Spleen (tissue), 11 donors: ENCODE data around the gene ZFAND5. TPM values are rescaled to one million over a fixed set of nuclear protein-coding genes. Genes with fewer than 3 reads are reported as not detected.

ENCODE experiments used
- DNase-seq: peaks from one replicate; pipeline ENCODE4 v3.0.0-alpha.2; 2020
- H3K27ac ChIP-seq, 8 donors: fragments of 200-600 bp; sonication (generic) in 7 of 8; 1 replicate in 4 of 8; 2 replicates in 4 of 8; pipeline versions ENCODE4 v1.5.0 to v1.8.0; 2016 to 2021; ENCODE audit warnings: inconsistent platforms in 4 of 8, mild to moderate bottlenecking in 4 of 8, moderate library complexity in 1 of 8
- H3K27me3 ChIP-seq, 7 donors: fragments of 200-600 bp; sonication (generic) in 6 of 7; replicated peaks in 1 of 7; 1 replicate in 4 of 7; 2 replicates in 3 of 7; pipeline versions ENCODE4 v1.5.0 to v1.8.0; 2016 to 2021; ENCODE audit warnings: inconsistent platforms in 3 of 7, mild to moderate bottlenecking in 1 of 7
- H3K36me3 ChIP-seq, 6 donors: fragments of 200-600 bp; sonication (generic) in 5 of 6; 1 replicate in 4 of 6; 2 replicates in 2 of 6; pipeline versions ENCODE4 v1.5.0 to v1.8.0; 2016 to 2021; ENCODE audit warnings: inconsistent platforms in 2 of 6
- H3K4me1 ChIP-seq, 6 donors: fragments of 200-600 bp; sonication (generic) in 5 of 6; 1 replicate in 3 of 6; 2 replicates in 3 of 6; pipeline versions ENCODE4 v1.5.0 to v1.8.0; 2016 to 2021; ENCODE audit warnings: inconsistent platforms in 3 of 6
- H3K4me3 ChIP-seq, 8 donors: fragments of 200-600 bp; sonication (generic) in 7 of 8; 1 replicate in 4 of 8; 2 replicates in 4 of 8; pipeline versions ENCODE4 v1.5.0 to v1.8.0; 2016 to 2021; ENCODE audit warnings: inconsistent platforms in 4 of 8, mild to moderate bottlenecking in 4 of 8, moderate library complexity in 2 of 8
- H3K9me3 ChIP-seq, 8 donors: fragments of 200-600 bp; sonication (generic) in 7 of 8; 1 replicate in 4 of 8; 2 replicates in 4 of 8; pipeline versions ENCODE4 v1.5.0 to v1.8.0; 2016 to 2021; ENCODE audit warnings: inconsistent platforms in 4 of 8
- POLR2A ChIP-seq, 3 donors: fragments of 450-650 bp; IDR thresholded peaks; one replicate each; pipeline ENCODE4 v1.5.1; 2017; ENCODE audit warnings: antibody characterized with exemption in 3 of 3, mild to moderate bottlenecking in 1 of 3
- POLR2AphosphoS5 ChIP-seq, 3 donors: sonication (generic); formaldehyde crosslinking; IDR thresholded peaks; one replicate each; pipeline ENCODE4 v1.5.1; 2017; ENCODE audit warnings: antibody characterized with exemption in 3 of 3
- WGBS, 5 donors: extraction: QIAGEN DNeasy Blood & Tissue Kit in 3 of 5; methylation state at CpG; one replicate each; pipeline versions ENCODE4 v1.1.5 to v1.1.7; 2013 to 2018; 5-methylcytosine and 5-hydroxymethylcytosine counted together
- intact Hi-C: fragments of 100-400 bp; cut with DNase I; formaldehyde crosslinking; loops from one replicate; pipeline ENCODE4 v1.15.0; 2023; ENCODE audit warnings: low total_unique reads
- polyA plus RNA-seq, 3 donors: library from polyadenylated mRNA; stranded (reverse); fragments of 200-250 nt; gene quantifications; one replicate each; pipeline ENCODE4 v1.2.1, GENCODE V29; 2013
- total RNA-seq, 7 donors: library from RNA; depleted of rRNA in 3 of 7; stranded (reverse); fragments of >200 nt in 3 of 7; fragmentation: NEBNext Ultra II Directional in 4 of 7; extraction: Animal tissue kit (Norgen Biotek cat#: 25700) in 4 of 7; gene quantifications; one replicate each; pipeline versions ENCODE4 v1.1.0 to v1.2.1, GENCODE V29; 2016 to 2021
- TF ChIP-seq, protein P1 (sequence below), 11 experiments: fragments of 200-600 bp in 7 of 11; fragments of 450-650 bp in 4 of 11; sonication (generic) in 4 of 11; IDR thresholded peaks in 8 of 11; conservative IDR thresholded peaks in 3 of 11; 1 replicate in 7 of 11; 2 replicates in 4 of 11; pipeline versions ENCODE4 v1.4.0 to v1.8.0; 2016 to 2021; ENCODE audit warnings: antibody characterized with exemption in 11 of 11, inconsistent platforms in 4 of 11, mild to moderate bottlenecking in 1 of 11
- donor health status: healthy with polysubstance abuse.
- donor health status: DM: no; HTN: no; CAD: no; lungs with moderate emphysema.
- donor health status: DM: no; HTN: no; CAD: no.
- donor health status: Bipolar disorder and iron deficiency.
- donor health status: healthy.
- donor health status: DM: no; HTN: no; CAD: no.
- donor health status: DM: yes; HTN: yes; CAD: no.

ZFAND5 gene
- total and polyA plus RNA-seq, 10 donors = 69.6 to 238 (median 147) TPM

DNA sequence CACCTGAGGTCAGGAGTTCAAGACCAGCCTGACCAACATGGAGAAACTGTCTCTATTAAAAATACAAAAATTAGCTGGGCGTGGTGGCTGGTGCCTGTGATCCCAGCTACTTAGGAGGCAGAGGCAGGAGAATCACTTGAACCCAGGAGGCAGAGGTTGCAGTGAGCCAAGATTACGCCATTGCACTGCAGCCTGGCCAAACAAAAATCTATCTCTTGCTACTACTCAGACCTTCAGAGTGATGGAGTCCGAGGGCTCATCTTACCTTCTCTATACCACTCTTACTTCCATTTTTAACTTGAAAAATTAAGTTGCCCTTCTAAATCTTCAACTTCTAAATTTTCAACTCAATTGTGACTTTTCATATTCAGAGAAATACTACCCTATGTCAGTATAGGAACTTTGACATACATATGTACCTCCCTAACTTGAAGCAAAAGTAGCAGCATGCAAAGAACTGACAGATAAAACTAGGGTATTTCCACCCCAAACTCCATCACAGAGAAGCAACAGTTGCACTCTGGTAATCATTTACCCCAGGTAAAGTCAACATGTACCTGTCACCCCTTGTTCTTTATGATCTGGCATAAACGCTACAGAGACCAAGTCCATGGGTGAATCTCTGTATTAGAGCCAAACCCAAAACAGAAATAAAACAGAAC, 11.4 kb downstream of the ZFAND5 start:
- Histone ChIP-seq H3K9me3 (no peaks in the 10 kb centered on the region), H3K27me3 (no peaks in the 10 kb centered on the region), H3K36me3 (peaks cover 8 to 72% (median 43%) of the 10 kb centered on the region in 6 donors), H3K27ac (peak overlapping the region in 1 of 8 donors; percentile 23), H3K4me3 (no peak overlapping the region), H3K4me1 (peaks cover 16 to 59% (median 37%) of the 10 kb centered on the region in 6 donors)
- WGBS, 5 donors = 93 to 99% (median 96%) methylated on average over 4 of the region's 4 CpGs
- intact Hi-C loops = loop anchor here (10.0 kb wide), 1 partner anchor 49 kb away; no protein-coding TSS in a partner anchor
- peak in 1 of 3 donors; percentile 29 for TF ChIP-seq POLR2AphosphoS5 (IDR thresholded peaks at IDR 0.05)
- no peak for TF ChIP-seq POLR2A (IDR thresholded peaks at IDR 0.05)
- no peak for DNase-seq

DNA sequence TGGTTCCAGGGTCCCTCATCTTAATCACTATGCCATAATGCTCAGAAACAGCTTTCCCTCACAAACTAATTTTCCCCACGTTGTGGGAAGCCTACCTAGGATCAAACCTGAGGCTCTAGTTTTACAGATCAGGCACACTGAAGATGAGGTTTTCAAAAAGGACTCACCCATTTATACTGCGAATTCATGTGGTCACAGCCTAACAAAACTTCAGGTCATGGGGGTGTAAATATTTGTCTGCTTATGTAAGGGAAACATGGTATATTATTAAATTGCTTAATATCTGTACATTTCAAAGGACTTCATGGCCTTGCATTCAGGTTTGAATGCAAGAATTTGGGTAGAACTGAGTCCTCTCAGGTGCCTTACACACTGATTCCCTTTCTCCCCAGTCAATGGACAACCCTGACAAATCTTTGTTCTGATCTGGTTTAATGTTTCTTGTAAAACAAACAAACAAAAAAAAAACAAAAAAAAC, 12.1 kb downstream of the ZFAND5 start:
- intact Hi-C loops = loop anchor here (10.0 kb wide), 1 partner anchor 48 kb away; no protein-coding TSS in a partner anchor
- Histone ChIP-seq H3K9me3 (no peaks in the 10 kb centered on the region), H3K27ac (peak overlapping the region in 1 of 8 donors; percentile 21), H3K4me3 (no peak overlapping the region), H3K4me1 (peaks cover 16 to 53% (median 30%) of the 10 kb centered on the region in 6 donors), H3K36me3 (peaks cover 8 to 65% (median 42%) of the 10 kb centered on the region in 6 donors), H3K27me3 (no peaks in the 10 kb centered on the region)
- DNase-seq = no peak
- TF ChIP-seq POLR2A (IDR thresholded peaks at IDR 0.05) = no peak
- TF ChIP-seq, protein P1, sequence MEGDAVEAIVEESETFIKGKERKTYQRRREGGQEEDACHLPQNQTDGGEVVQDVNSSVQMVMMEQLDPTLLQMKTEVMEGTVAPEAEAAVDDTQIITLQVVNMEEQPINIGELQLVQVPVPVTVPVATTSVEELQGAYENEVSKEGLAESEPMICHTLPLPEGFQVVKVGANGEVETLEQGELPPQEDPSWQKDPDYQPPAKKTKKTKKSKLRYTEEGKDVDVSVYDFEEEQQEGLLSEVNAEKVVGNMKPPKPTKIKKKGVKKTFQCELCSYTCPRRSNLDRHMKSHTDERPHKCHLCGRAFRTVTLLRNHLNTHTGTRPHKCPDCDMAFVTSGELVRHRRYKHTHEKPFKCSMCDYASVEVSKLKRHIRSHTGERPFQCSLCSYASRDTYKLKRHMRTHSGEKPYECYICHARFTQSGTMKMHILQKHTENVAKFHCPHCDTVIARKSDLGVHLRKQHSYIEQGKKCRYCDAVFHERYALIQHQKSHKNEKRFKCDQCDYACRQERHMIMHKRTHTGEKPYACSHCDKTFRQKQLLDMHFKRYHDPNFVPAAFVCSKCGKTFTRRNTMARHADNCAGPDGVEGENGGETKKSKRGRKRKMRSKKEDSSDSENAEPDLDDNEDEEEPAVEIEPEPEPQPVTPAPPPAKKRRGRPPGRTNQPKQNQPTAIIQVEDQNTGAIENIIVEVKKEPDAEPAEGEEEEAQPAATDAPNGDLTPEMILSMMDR (IDR thresholded peaks at IDR 0.05 in 8 of 11, conservative IDR thresholded peaks at IDR 0.05 in 3 of 11) = no peak
- peak in 1 of 3 donors; percentile 44 for TF ChIP-seq POLR2AphosphoS5 (IDR thresholded peaks at IDR 0.05)
- WGBS, 5 donors = 68 to 88% (median 82%) methylated on average over 2 of the region's 2 CpGs

DNA sequence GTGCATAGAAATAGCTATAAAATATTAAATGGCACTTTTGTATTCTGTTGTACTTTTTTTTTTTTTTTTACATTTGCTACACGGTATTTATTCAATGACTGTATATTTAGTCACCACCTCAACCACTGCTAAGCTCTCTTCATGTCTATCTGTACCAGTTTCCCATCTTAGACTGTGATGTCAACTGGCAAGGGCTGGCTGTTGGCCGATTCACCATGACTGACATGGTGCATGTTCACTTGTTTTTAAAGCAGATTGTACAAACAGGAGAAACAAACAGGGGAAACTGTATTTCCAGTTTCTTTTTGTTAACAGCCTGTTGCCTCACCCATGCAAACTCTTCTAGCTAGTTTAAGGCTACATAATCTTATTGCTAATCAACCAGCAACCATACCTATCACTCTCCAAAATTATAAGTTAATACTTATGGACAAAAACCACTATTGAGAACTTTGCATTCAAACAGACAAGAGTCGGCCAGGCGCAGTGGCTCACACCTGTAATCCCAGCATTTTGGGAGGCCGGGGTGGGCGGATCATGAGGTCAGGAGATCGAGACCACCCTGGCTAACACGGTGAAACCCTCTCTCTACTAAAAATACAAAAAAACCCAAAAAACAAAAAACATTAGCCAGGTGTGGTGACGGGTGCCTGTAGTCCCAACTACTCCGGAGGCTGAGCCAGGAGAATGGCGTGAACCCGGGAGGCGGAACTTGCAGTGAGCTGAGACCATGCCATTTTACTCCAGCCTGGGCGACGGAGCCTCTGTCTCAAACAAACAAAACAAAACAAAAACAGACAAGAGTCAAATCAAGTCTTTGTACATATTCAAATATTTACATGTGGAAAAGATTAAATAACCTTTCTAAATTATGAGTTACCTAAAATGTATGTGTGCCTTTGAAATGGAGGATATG, 13.2 kb downstream of the ZFAND5 start:
- TF ChIP-seq, protein P1 (IDR thresholded peaks at IDR 0.05 in 8 of 11, conservative IDR thresholded peaks at IDR 0.05 in 3 of 11) = no peak
- no peak for TF ChIP-seq POLR2A (IDR thresholded peaks at IDR 0.05)
- peak in 2 of 3 donors; percentile 41 to 43 for TF ChIP-seq POLR2AphosphoS5 (IDR thresholded peaks at IDR 0.05)
- Histone ChIP-seq H3K9me3 (no peaks in the 10 kb centered on the region), H3K4me3 (no peak overlapping the region), H3K4me1 (peaks cover 8 to 41% (median 19%) of the 10 kb centered on the region in 6 donors), H3K36me3 (peaks cover 8 to 54% (median 39%) of the 10 kb centered on the region in 6 donors), H3K27me3 (no peaks in the 10 kb centered on the region), H3K27ac (no peak overlapping the region)
- DNase-seq = peak; percentile 48
- intact Hi-C loops = loop anchor here (10.0 kb wide), 1 partner anchor 47 kb away; no protein-coding TSS in a partner anchor
- 94 to 96% (median 95%) methylated on average over 15 of the region's 15 CpGs for WGBS, 5 donors

DNA sequence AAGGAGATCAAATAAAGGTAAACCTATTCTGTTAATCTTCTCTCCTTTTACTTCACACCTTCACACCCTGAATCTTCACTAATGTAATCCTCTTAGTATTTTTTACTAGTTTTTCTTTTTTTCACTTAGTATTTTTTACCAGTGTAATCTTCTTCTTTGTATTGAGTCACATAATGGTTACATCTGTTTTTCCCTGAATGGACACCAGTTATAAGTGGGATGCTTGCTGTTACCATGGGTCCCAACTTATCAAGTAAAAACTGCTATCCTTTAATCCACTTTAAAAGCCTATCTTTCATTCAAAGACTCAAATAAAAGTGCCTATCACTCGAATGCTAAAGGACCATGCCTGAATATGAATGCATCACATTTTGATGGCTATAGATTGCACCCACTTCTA, 15.1 kb downstream of the ZFAND5 start:
- H3K4me3 ChIP-seq = no peak overlapping the region
- no peak for DNase-seq
- H3K4me1 ChIP-seq = peaks cover 0 to 22% (median 1%) of the 10 kb centered on the region in 6 donors
- H3K27me3 ChIP-seq = no peaks in the 10 kb centered on the region
- H3K9me3 ChIP-seq = no peaks in the 10 kb centered on the region
- peaks cover 3 to 35% (median 21%) of the 10 kb centered on the region in 6 donors for H3K36me3 ChIP-seq
- WGBS, 5 donors = 64 to 88% (median 79%) methylated on average over 1 of the region's 1 CpG
- no peak overlapping the region for H3K27ac ChIP-seq
- TF ChIP-seq POLR2AphosphoS5 (IDR thresholded peaks at IDR 0.05) (no peak), POLR2A (IDR thresholded peaks at IDR 0.05) (no peak)
- TF ChIP-seq, protein P1 (IDR thresholded peaks at IDR 0.05 in 8 of 11, conservative IDR thresholded peaks at IDR 0.05 in 3 of 11) = no peak
- intact Hi-C loops = loop anchor here (10.0 kb wide), 1 partner anchor 45 kb away; no protein-coding TSS in a partner anchor
